Measurements from ENCODE around the gene MAGI2. TPM values are rescaled to one million over a fixed set of nuclear protein-coding genes. Genes with fewer than 3 reads are reported as not detected.
"Not testable (repeated sequence)": the region's sequence is repeated elsewhere in the genome, so short reads cannot be mapped to it uniquely, and the experiment has no call there.

MAGI2 gene
- total RNA-seq, 1 experiment from 2014 or later, result 0.07 TPM

GRCh38 chr7:78510580-78511188 is 942.8 kb downstream of the MAGI2 start:
- POLR2A ChIA-PET, result interaction anchor here (0.7 kb wide), 1 partner anchor 1296 kb away, joined by 3 read pairs; no protein-coding TSS in a partner anchor
- no TSS peak for BruUV-seq (replicated peaks)
- peak; percentile 51 for DNase-seq (ENCODE audit: unreplicated experiment)
- CTCF ChIA-PET, result interaction anchor here (0.6 to 2.5 kb wide), 14 partner anchors 13 to 866 kb away, joined by 3 to 9 read pairs (median 3); no protein-coding TSS in a partner anchor
- H3K36me3 Mint-ChIP-seq (ENCODE audit: insufficient read depth, unreplicated experiment), result no peaks in the 10 kb centered on the region
- H3K27ac Mint-ChIP-seq (ENCODE audit: low read depth, unreplicated experiment), result no peak overlapping the region
- intact Hi-C loops (cut with micrococcal nuclease), result loop anchor here (2.0 kb wide), 2 partner anchors 414 to 666 kb away; no protein-coding TSS in a partner anchor
- no peaks in the 10 kb centered on the region for H3K9me3 Mint-ChIP-seq (ENCODE audit: unreplicated experiment)
- no peaks in the 10 kb centered on the region for H3K4me1 Mint-ChIP-seq (ENCODE audit: insufficient read depth, unreplicated experiment)
- peaks cover 55% of the 10 kb centered on the region for H3K27me3 Mint-ChIP-seq (ENCODE audit: insufficient read depth, unreplicated experiment)
- H3K4me3 Mint-ChIP-seq (ENCODE audit: unreplicated experiment), result no peak overlapping the region
- peak; percentile 65 for TF ChIP-seq CTCF (IDR thresholded peaks at IDR 0.05; ENCODE audit: unreplicated experiment)

GRCh38 chr7:78503301-78503700 is 950.2 kb downstream of the MAGI2 start:
- H3K4me1 Mint-ChIP-seq (ENCODE audit: insufficient read depth, unreplicated experiment); H3K36me3 Mint-ChIP-seq (ENCODE audit: insufficient read depth, unreplicated experiment); intact Hi-C loops (cut with micrococcal nuclease); CTCF ChIA-PET; DNase-seq (ENCODE audit: unreplicated experiment); H3K9me3 Mint-ChIP-seq (ENCODE audit: unreplicated experiment); H3K4me3 Mint-ChIP-seq (ENCODE audit: unreplicated experiment); POLR2A ChIA-PET; BruUV-seq (replicated peaks); H3K27ac Mint-ChIP-seq (ENCODE audit: low read depth, unreplicated experiment): not testable (repeated sequence)
- peaks cover 61% of the 10 kb centered on the region for H3K27me3 Mint-ChIP-seq (ENCODE audit: insufficient read depth, unreplicated experiment)

GRCh38 chr7:78501064-78501463 is 952.4 kb downstream of the MAGI2 start:
- H3K36me3 Mint-ChIP-seq (ENCODE audit: insufficient read depth, unreplicated experiment), result no peaks in the 10 kb centered on the region
- H3K4me1 Mint-ChIP-seq (ENCODE audit: insufficient read depth, unreplicated experiment), result no peaks in the 10 kb centered on the region
- H3K27me3 Mint-ChIP-seq (ENCODE audit: insufficient read depth, unreplicated experiment), result peaks cover 57% of the 10 kb centered on the region
- intact Hi-C loops (cut with micrococcal nuclease), result no loop called here
- BruUV-seq (replicated peaks), result no TSS peak
- H3K4me3 Mint-ChIP-seq (ENCODE audit: unreplicated experiment), result no peak overlapping the region
- no peak overlapping the region for H3K27ac Mint-ChIP-seq (ENCODE audit: low read depth, unreplicated experiment)
- DNase-seq (ENCODE audit: unreplicated experiment), result no peak
- ChIA-PET POLR2A (interaction anchor here (0.6 kb wide), 1 partner anchor 12 kb away, joined by 3 read pairs; no protein-coding TSS in a partner anchor), CTCF (interaction anchor here (0.7 to 1.7 kb wide), 3 partner anchors 24 to 481 kb away, joined by 3 to 5 read pairs (median 3); no protein-coding TSS in a partner anchor)
- no peaks in the 10 kb centered on the region for H3K9me3 Mint-ChIP-seq (ENCODE audit: unreplicated experiment)
- TF ChIP-seq CTCF (IDR thresholded peaks at IDR 0.05; ENCODE audit: unreplicated experiment), result no peak

- Mint-ChIP-seq H3K27me3 (ENCODE audit: insufficient read depth, unreplicated experiment) (peaks cover 50% of the 10 kb centered on the region), H3K27ac (ENCODE audit: low read depth, unreplicated experiment) (no peak overlapping the region), H3K36me3 (ENCODE audit: insufficient read depth, unreplicated experiment) (no peaks in the 10 kb centered on the region), H3K4me1 (ENCODE audit: insufficient read depth, unreplicated experiment) (no peaks in the 10 kb centered on the region), H3K4me3 (ENCODE audit: unreplicated experiment) (no peak overlapping the region), H3K9me3 (ENCODE audit: unreplicated experiment) (no peaks in the 10 kb centered on the region)
- intact Hi-C loops (cut with micrococcal nuclease), result no loop called here
- CTCF ChIA-PET, result no interaction called here
- no peak for DNase-seq (ENCODE audit: unreplicated experiment)
- POLR2A ChIA-PET, result no interaction called here
- no TSS peak for BruUV-seq (replicated peaks)
- no peak for TF ChIP-seq CTCF (IDR thresholded peaks at IDR 0.05; ENCODE audit: unreplicated experiment)
These were observed 953.5 kb downstream of the MAGI2 start for GRCh38 chr7:78499971-78500370.

Measured in MCF 10A (cell line).